GM23338 (cell line): ENCODE measurements around the gene GGCT. TPM values are rescaled to one million over a fixed set of nuclear protein-coding genes. Genes with fewer than 3 reads are reported as not detected.

Experiments used
- ATAC-seq: fragments of 200-7000 bp; cut with Tn5 transposase; 3 replicates; pipeline ENCODE4 v1.9.1; 2020
- DNase-seq: peaks from one replicate; pipeline ENCODE4 v3.0.0-alpha.2; 2015; ENCODE audit warnings: low spot score
- H2AFZ ChIP-seq: fragments of 200-600 bp; sonication (generic); 2 replicates; pipeline ENCODE4 v1.8.0; 2016; ENCODE audit warnings: antibody characterized with exemption, mild to moderate bottlenecking, moderate library complexity
- H3F3A ChIP-seq: fragments of 200-600 bp; sonication (generic); replicated peaks from 2 replicates; pipeline ENCODE4 v1.8.0; 2017; ENCODE audit warnings: antibody characterized with exemption, mixed run types, low read depth
- H3K27ac ChIP-seq: fragments of 200-600 bp; sonication (generic); 2 replicates; pipeline ENCODE4 v1.6.1; 2016; ENCODE audit warnings: low read depth
- H3K27me3 ChIP-seq: fragments of 200-600 bp; sonication (generic); 2 replicates; pipeline ENCODE4 v1.8.0; 2016; ENCODE audit warnings: mild to moderate bottlenecking, mixed run types, moderate library complexity; ENCODE audit not compliant: insufficient read depth
- H3K36me3 ChIP-seq: fragments of 200-600 bp; sonication (generic); 2 replicates; pipeline ENCODE4 v1.8.0; 2016; ENCODE audit warnings: mild to moderate bottlenecking; ENCODE audit not compliant: insufficient read depth
- H3K4me1 ChIP-seq: fragments of 200-600 bp; sonication (generic); 2 replicates; pipeline ENCODE4 v1.8.0; 2016; ENCODE audit warnings: mild to moderate bottlenecking, moderate library complexity; ENCODE audit not compliant: insufficient read depth
- H3K4me2 ChIP-seq: fragments of 200-600 bp; sonication (generic); 2 replicates; pipeline ENCODE4 v1.7.1; 2017; ENCODE audit warnings: mixed run types
- H3K4me3 ChIP-seq: fragments of 200-600 bp; sonication (generic); 2 replicates; pipeline ENCODE4 v1.6.1; 2016; ENCODE audit warnings: mixed run types
- H3K79me2 ChIP-seq: fragments of 200-600 bp; sonication (generic); replicated peaks from 2 replicates; pipeline ENCODE4 v1.8.0; 2017; ENCODE audit warnings: mild to moderate bottlenecking; ENCODE audit not compliant: insufficient read depth
- H3K9me2 ChIP-seq: fragments of 200-600 bp; sonication (generic); 2 replicates; pipeline ENCODE4 v1.8.0; 2017; ENCODE audit not compliant: insufficient read depth
- H4K20me1 ChIP-seq: fragments of 200-600 bp; sonication (generic); replicated peaks from 2 replicates; pipeline ENCODE4 v1.8.0; 2017; ENCODE audit warnings: mild to moderate bottlenecking; ENCODE audit not compliant: insufficient read depth
- H3K27ac Mint-ChIP-seq: 2 replicates; pipeline ENCODE4 v1.8.0; 2020; ENCODE audit warnings: inconsistent platforms, mild to moderate bottlenecking, moderate library complexity, mixed read lengths
- H3K27me3 Mint-ChIP-seq: 3 replicates; pipeline ENCODE4 v1.8.0; 2022; ENCODE audit warnings: low read depth, mild to moderate bottlenecking, moderate library complexity, mixed read lengths, inconsistent platforms; ENCODE audit not compliant: insufficient read depth, poor library complexity
- H3K36me3 Mint-ChIP-seq: 3 replicates; pipeline ENCODE4 v1.8.0; 2021; ENCODE audit warnings: low read depth, mild to moderate bottlenecking, inconsistent platforms, moderate library complexity, mixed read lengths
- H3K4me1 Mint-ChIP-seq: 3 replicates; pipeline ENCODE4 v1.8.0; 2020; ENCODE audit warnings: mild to moderate bottlenecking, inconsistent platforms, mixed read lengths
- H3K4me3 Mint-ChIP-seq: 3 replicates; pipeline ENCODE4 v1.8.0; 2021; ENCODE audit warnings: moderate library complexity, mild to moderate bottlenecking, inconsistent platforms, mixed read lengths
- H3K9me3 Mint-ChIP-seq: 3 replicates; pipeline ENCODE4 v1.8.0; 2020; ENCODE audit warnings: moderate library complexity, mild to moderate bottlenecking, inconsistent platforms, mixed read lengths
- CTCF ChIP-seq, 2 experiments: fragments of 200-600 bp in 1 of 2; sonication (generic) in 1 of 2; conservative IDR thresholded peaks; 2 replicates each; pipeline versions ENCODE4 v1.5.1 to v1.6.1; 2016 to 2017; ENCODE audit warnings: antibody characterized with exemption in 2 of 2, low read depth in 2 of 2, mild to moderate bottlenecking in 2 of 2, moderate library complexity in 1 of 2
- EZH2phosphoT487 ChIP-seq: fragments of 200-600 bp; sonication (generic); IDR thresholded peaks from one replicate; pipeline ENCODE4 v1.8.1; 2018; ENCODE audit warnings: antibody characterized with exemption; ENCODE audit not compliant: unreplicated experiment
- POLR2AphosphoS5 ChIP-seq: IDR thresholded peaks from 2 replicates; pipeline ENCODE4 v1.6.1; 2016; ENCODE audit warnings: antibody characterized with exemption, low read depth
- polyA plus RNA-seq: library from polyadenylated mRNA; unstranded; fragments of >200 nt; fragmentation: Nextera tagmentation; extraction: Ambion mirVana; gene quantifications from 2 replicates; pipeline ENCODE4 v1.2.1, GENCODE V29; 2016
- total RNA-seq: library from RNA; depleted of rRNA; stranded (reverse); fragments of >200 nt; shearing (Covaris generic); gene quantifications from 2 replicates; pipeline ENCODE4 v1.2.3, GENCODE V29; 2014
- TF ChIP-seq, protein P1 (sequence below): fragments of 250-450 bp; sonication (Bioruptor Pico); IDR thresholded peaks from 2 replicates; pipeline ENCODE4 v1.5.0; 2020; ENCODE audit warnings: mild to moderate bottlenecking, moderate library complexity

GGCT gene
- total and polyA plus RNA-seq, 2 experiments from 2014 or later: 104 to 229 TPM

DNA sequence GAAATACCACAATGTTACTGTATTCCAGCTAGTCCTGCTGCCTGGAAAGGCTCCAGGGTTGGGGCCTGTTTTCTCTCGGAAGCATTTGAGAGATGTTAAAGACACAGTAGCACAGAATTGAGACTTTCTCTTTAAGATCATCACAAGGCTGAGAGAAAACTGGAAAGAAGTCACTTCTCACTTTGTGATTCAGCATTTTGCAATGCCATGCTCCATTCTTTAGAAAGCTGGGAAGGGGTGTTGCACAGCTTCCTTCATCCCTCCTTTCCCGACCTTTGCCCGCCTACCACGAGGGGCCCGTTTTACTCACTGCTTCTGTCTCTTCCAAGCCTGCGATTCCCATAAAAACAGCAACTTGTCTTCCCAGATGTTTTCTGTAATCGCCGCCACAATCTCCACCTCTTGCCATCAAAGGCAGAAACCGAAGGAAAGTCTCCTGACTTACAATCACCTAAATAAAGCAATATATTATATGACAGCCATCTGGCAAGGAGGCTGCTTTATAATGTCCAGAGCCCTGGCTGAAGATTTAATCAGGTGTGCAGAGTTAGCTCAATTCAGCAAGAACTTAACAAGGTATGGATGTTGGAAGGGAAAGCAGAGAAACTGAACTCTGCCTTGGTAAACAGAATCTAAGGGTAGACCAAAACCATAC, 44.9 kb downstream of the GGCT start:
- Mint-ChIP-seq H3K4me1 (peaks cover 7% of the 10 kb centered on the region), H3K4me3 (no peak overlapping the region), H3K36me3 (peaks cover 4% of the 10 kb centered on the region; the same call in 1 of the 3 replicates), H3K9me3 (no peaks in the 10 kb centered on the region), H3K27me3 (peaks cover 7% of the 10 kb centered on the region), H3K27ac (no peak overlapping the region)
- H3K4me3 ChIP-seq: no peak overlapping the region
- no peaks in the 10 kb centered on the region for H4K20me1 ChIP-seq
- H3K4me2 ChIP-seq: no peak overlapping the region
- H3K9me2 ChIP-seq: no peaks in the 10 kb centered on the region
- H3F3A ChIP-seq: no peaks in the 10 kb centered on the region
- H3K4me1 ChIP-seq: no peaks in the 10 kb centered on the region
- TF ChIP-seq, protein P1, sequence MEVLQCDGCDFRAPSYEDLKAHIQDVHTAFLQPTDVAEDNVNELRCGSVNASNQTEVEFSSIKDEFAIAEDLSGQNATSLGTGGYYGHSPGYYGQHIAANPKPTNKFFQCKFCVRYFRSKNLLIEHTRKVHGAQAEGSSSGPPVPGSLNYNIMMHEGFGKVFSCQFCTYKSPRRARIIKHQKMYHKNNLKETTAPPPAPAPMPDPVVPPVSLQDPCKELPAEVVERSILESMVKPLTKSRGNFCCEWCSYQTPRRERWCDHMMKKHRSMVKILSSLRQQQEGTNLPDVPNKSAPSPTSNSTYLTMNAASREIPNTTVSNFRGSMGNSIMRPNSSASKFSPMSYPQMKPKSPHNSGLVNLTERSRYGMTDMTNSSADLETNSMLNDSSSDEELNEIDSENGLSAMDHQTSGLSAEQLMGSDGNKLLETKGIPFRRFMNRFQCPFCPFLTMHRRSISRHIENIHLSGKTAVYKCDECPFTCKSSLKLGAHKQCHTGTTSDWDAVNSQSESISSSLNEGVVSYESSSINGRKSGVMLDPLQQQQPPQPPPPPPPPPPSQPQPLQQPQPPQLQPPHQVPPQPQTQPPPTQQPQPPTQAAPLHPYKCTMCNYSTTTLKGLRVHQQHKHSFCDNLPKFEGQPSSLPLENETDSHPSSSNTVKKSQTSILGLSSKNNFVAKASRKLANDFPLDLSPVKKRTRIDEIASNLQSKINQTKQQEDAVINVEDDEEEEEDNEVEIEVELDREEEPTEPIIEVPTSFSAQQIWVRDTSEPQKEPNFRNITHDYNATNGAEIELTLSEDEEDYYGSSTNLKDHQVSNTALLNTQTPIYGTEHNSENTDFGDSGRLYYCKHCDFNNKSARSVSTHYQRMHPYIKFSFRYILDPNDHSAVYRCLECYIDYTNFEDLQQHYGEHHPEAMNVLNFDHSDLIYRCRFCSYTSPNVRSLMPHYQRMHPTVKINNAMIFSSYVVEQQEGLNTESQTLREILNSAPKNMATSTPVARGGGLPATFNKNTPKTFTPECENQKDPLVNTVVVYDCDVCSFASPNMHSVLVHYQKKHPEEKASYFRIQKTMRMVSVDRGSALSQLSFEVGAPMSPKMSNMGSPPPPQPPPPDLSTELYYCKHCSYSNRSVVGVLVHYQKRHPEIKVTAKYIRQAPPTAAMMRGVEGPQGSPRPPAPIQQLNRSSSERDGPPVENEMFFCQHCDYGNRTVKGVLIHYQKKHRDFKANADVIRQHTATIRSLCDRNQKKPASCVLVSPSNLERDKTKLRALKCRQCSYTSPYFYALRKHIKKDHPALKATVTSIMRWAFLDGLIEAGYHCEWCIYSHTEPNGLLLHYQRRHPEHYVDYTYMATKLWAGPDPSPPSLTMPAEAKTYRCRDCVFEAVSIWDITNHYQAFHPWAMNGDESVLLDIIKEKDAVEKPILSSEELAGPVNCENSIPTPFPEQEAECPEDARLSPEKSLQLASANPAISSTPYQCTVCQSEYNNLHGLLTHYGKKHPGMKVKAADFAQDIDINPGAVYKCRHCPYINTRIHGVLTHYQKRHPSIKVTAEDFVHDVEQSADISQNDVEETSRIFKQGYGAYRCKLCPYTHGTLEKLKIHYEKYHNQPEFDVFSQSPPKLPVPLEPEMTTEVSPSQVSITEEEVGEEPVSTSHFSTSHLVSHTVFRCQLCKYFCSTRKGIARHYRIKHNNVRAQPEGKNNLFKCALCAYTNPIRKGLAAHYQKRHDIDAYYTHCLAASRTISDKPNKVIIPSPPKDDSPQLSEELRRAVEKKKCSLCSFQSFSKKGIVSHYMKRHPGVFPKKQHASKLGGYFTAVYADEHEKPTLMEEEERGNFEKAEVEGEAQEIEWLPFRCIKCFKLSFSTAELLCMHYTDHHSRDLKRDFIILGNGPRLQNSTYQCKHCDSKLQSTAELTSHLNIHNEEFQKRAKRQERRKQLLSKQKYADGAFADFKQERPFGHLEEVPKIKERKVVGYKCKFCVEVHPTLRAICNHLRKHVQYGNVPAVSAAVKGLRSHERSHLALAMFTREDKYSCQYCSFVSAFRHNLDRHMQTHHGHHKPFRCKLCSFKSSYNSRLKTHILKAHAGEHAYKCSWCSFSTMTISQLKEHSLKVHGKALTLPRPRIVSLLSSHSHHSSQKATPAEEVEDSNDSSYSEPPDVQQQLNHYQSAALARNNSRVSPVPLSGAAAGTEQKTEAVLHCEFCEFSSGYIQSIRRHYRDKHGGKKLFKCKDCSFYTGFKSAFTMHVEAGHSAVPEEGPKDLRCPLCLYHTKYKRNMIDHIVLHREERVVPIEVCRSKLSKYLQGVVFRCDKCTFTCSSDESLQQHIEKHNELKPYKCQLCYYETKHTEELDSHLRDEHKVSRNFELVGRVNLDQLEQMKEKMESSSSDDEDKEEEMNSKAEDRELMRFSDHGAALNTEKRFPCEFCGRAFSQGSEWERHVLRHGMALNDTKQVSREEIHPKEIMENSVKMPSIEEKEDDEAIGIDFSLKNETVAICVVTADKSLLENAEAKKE: no peak
- TF ChIP-seq EZH2phosphoT487: no peak
- H3K27ac ChIP-seq: no peak overlapping the region
- no peaks in the 10 kb centered on the region for H3K79me2 ChIP-seq
- H2AFZ ChIP-seq: no peak overlapping the region
- H3K36me3 ChIP-seq: no peaks in the 10 kb centered on the region; the same call in 1 of the 2 replicates
- H3K27me3 ChIP-seq: no peaks in the 10 kb centered on the region
- DNase-seq (no peak), ATAC-seq (no peak)

DNA sequence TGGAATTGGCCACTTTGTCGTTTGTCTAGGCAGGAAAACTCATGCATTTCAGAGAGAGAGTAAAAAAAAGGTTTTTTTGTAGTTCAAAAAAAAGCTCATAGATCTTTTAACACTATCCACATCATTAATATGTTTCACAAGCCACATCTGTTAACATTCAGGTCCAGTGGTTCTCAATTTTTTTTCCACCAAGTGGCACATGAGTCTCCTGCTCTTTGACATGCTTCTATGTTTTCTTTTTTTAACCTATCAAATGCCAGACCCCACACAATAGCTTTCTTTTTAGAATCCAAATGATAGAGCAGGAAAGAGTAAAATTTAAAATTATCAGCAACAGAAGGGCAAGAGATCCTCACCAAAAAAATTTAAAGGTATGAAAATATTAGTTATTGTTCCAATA, 46.3 kb downstream of the GGCT start:
- H3K4me3 Mint-ChIP-seq: no peak overlapping the region
- H3K27me3 ChIP-seq: no peaks in the 10 kb centered on the region
- H3K4me2 ChIP-seq: no peak overlapping the region
- no peaks in the 10 kb centered on the region for H3K79me2 ChIP-seq
- no peaks in the 10 kb centered on the region for H3K4me1 ChIP-seq
- H3K27me3 Mint-ChIP-seq: peaks cover 2% of the 10 kb centered on the region
- peaks cover 4% of the 10 kb centered on the region; the same call in 2 of the 3 replicates for H3K4me1 Mint-ChIP-seq
- DNase-seq (no peak), ATAC-seq (no peak)
- TF ChIP-seq POLR2AphosphoS5: no peak
- no peak for TF ChIP-seq CTCF (conservative IDR thresholded peaks at IDR 0.05; ENCODE audit: low read depth in 2 of 2)
- no peak overlapping the region for H2AFZ ChIP-seq
- peaks cover 4% of the 10 kb centered on the region; the same call in 1 of the 3 replicates for H3K36me3 Mint-ChIP-seq
- no peaks in the 10 kb centered on the region for H4K20me1 ChIP-seq
- H3K27ac ChIP-seq: no peak overlapping the region
- H3K27ac Mint-ChIP-seq: no peak overlapping the region
- H3K4me3 ChIP-seq: no peak overlapping the region
- no peaks in the 10 kb centered on the region for H3F3A ChIP-seq
- no peaks in the 10 kb centered on the region; the same call in 1 of the 2 replicates for H3K36me3 ChIP-seq
- H3K9me2 ChIP-seq: no peaks in the 10 kb centered on the region
- H3K9me3 Mint-ChIP-seq: no peaks in the 10 kb centered on the region
